Neural progenitor cell (in vitro differentiated cells): Measurements from ENCODE around the gene MYH10.

Experiments used
- EZH2 ChIP-seq: fragments of 200-600 bp; sonication (generic); IDR thresholded peaks from 2 replicates; pipeline ENCODE4 v1.6.1; 2017; ENCODE audit warnings: antibody characterized with exemption, mild to moderate bottlenecking, moderate library complexity
- EZH2phosphoT487 ChIP-seq: fragments of 200-600 bp; sonication (generic); IDR thresholded peaks from 2 replicates; pipeline ENCODE4 v1.6.1; 2017; ENCODE audit warnings: antibody characterized with exemption
- TF ChIP-seq, protein P1 (sequence below): fragments of 200-600 bp; sonication (generic); IDR thresholded peaks from 2 replicates; pipeline ENCODE4 v1.5.1; 2017; ENCODE audit warnings: antibody characterized with exemption, mild to moderate bottlenecking

DNA sequence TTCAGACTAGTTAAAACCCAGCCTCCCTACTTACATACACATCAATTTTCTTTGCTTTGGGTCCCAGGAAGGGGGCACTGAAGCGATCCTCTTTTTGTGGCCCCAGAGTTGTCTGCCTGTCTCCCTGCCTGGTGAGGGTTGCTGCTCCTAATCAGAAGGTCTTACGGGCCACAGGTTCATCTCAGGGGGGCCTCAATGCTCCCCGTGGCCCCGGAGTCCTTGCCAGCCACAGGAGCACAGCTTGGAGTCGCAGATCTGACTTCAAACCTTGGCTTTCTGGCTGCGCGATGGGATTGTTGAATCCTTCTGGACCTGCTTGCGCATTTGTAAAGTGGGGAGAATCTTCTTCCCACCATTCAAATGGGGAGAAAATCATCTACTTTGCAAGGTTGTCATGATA lies 44.8 kb upstream of the MYH10 start:
- TF ChIP-seq EZH2phosphoT487 (no peak), EZH2 (no peak)
- TF ChIP-seq, protein P1, sequence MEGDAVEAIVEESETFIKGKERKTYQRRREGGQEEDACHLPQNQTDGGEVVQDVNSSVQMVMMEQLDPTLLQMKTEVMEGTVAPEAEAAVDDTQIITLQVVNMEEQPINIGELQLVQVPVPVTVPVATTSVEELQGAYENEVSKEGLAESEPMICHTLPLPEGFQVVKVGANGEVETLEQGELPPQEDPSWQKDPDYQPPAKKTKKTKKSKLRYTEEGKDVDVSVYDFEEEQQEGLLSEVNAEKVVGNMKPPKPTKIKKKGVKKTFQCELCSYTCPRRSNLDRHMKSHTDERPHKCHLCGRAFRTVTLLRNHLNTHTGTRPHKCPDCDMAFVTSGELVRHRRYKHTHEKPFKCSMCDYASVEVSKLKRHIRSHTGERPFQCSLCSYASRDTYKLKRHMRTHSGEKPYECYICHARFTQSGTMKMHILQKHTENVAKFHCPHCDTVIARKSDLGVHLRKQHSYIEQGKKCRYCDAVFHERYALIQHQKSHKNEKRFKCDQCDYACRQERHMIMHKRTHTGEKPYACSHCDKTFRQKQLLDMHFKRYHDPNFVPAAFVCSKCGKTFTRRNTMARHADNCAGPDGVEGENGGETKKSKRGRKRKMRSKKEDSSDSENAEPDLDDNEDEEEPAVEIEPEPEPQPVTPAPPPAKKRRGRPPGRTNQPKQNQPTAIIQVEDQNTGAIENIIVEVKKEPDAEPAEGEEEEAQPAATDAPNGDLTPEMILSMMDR, result no peak
